Measurements from ENCODE around the gene GPR153.

Gene GPR153

GRCh38 chr1:6211731-6212130 is 49.2 kb downstream of the GPR153 start:
- no peak for TF ChIP-seq CTCF (IDR thresholded peaks at IDR 0.05)
- no peak for TF ChIP-seq ZFX (IDR thresholded peaks at IDR 0.05; ENCODE audit: borderline replicate concordance)
- no peak overlapping the region for H3K27ac ChIP-seq

GRCh38 chr1:6210591-6211355 is 50.1 kb downstream of the GPR153 start:
- no peak for TF ChIP-seq ZFX (IDR thresholded peaks at IDR 0.05; ENCODE audit: borderline replicate concordance)
- H3K27ac ChIP-seq, result no peak overlapping the region

GRCh38 chr1:6209661-6210580 is 51.0 kb downstream of the GPR153 start:
- TF ChIP-seq ZFX (IDR thresholded peaks at IDR 0.05; ENCODE audit: borderline replicate concordance) (no peak), CTCF (IDR thresholded peaks at IDR 0.05) (no peak; the same call in 1 of the 2 replicates)
- H3K27ac ChIP-seq, result peak overlapping the region; percentile 61

GRCh38 chr1:6208723-6209660 is 51.9 kb downstream of the GPR153 start:
- TF ChIP-seq CTCF (IDR thresholded peaks at IDR 0.05), result peak; percentile 57
- TF ChIP-seq ZFX (IDR thresholded peaks at IDR 0.05; ENCODE audit: borderline replicate concordance), result no peak
- H3K27ac ChIP-seq, result peak overlapping the region; percentile 61

GRCh38 chr1:6207921-6208320 is 53.0 kb downstream of the GPR153 start:
- TF ChIP-seq CTCF (IDR thresholded peaks at IDR 0.05) (no peak), ZFX (IDR thresholded peaks at IDR 0.05; ENCODE audit: borderline replicate concordance) (no peak)
- 0 out of 2 replicates have a peak overlapping the region, but pooled peaks have one; percentile 61 for H3K27ac ChIP-seq

GRCh38 chr1:6207075-6207885 is 53.6 kb downstream of the GPR153 start:
- TF ChIP-seq ZFX (IDR thresholded peaks at IDR 0.05; ENCODE audit: borderline replicate concordance), result no peak
- no peak for TF ChIP-seq CTCF (IDR thresholded peaks at IDR 0.05)
- H3K27ac ChIP-seq, result no peak overlapping the region

All from 22Rv1 (cell line).